Thymus (tissue), 2 donors: ENCODE results near the gene RAB31. TPM values are rescaled to one million over a fixed set of nuclear protein-coding genes. Genes with fewer than 3 reads are reported as not detected.

ENCODE experiments used
- polyA plus RNA-seq: library from polyadenylated mRNA; stranded (reverse); fragments of 200-250 nt; gene quantifications from one replicate; pipeline ENCODE4 v1.2.3, GENCODE V29; 2013
- total RNA-seq: library from RNA; stranded (reverse); fragments of 120-200 nt; gene quantifications from one replicate; pipeline ENCODE4 v1.2.4, GENCODE V29; 2013
- donor health status: healthy.

RAB31 gene
- total and polyA plus RNA-seq, 2 donors: 10.1 to 17.8 TPM

Other genes with a start within 250 kb of the RAB31 start
- gene RALBP1, start 232.8 kb upstream of the RAB31 start, total RNA-seq: 36.8 TPM
- gene RALBP1, start 232.8 kb upstream of the RAB31 start, polyA plus RNA-seq: 29.7 TPM
- gene PPP4R1, start 93.7 kb upstream of the RAB31 start, total RNA-seq: 44.5 TPM
- gene PPP4R1, start 93.7 kb upstream of the RAB31 start, polyA plus RNA-seq: 26.8 TPM
- gene TXNDC2, start 177.7 kb downstream of the RAB31 start, total RNA-seq: not detected
- gene TXNDC2, start 177.7 kb downstream of the RAB31 start, polyA plus RNA-seq: 0.02 TPM
- 210 TPM for gene VAPA, start 205.7 kb downstream of the RAB31 start, total RNA-seq
- gene VAPA, start 205.7 kb downstream of the RAB31 start, polyA plus RNA-seq: 158 TPM